ENCODE measurements around the gene PLXDC1. TPM values are rescaled to one million over a fixed set of nuclear protein-coding genes. Genes with fewer than 3 reads are reported as not detected.

Gene PLXDC1
- total RNA-seq, 6 experiments from 2014 or later = 0.11 to 1.6 (median 0.54) TPM

DNA sequence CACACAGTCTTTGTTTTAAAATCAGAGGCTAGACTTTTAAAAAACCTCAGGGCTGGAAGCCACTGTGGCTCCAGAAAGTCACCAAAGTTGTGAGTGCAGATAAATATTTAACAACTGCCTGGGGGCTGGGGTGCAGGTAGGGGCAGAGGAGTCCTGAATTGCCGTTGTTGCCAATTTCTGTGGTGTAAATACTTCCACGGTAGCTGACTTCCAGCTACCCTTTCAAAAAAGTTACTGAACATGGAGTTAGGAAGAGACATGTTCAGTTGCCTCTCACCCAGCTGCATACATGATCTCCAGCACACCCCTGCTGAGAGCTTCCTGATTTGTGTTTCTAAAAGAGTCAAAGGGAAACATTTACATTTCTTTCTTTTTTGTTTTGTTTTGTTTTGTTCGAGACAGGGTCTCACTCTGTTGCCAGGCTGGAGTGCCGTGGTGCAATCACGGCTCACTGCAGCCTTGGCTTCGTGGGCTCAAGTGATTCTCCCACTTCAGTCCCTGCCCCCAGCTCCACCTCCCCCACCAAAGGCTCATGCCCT, 58.7 kb downstream of the PLXDC1 start:
- no peak for ATAC-seq
- H3K27ac ChIP-seq = no peak overlapping the region
- no peaks in the 10 kb centered on the region for H3K4me1 ChIP-seq
- no peak for DNase-seq
- WGBS (ENCODE audit: insufficient coverage, low coverage, low lambda C conversion rate, missing lambda C conversion rate) = 41% methylated on average over 6 of the region's 6 CpGs
- no peaks in the 10 kb centered on the region for H3K27me3 ChIP-seq
- no peaks in the 10 kb centered on the region for H3K36me3 ChIP-seq
- no peak overlapping the region for H3K4me3 ChIP-seq
- TF ChIP-seq, protein P1, sequence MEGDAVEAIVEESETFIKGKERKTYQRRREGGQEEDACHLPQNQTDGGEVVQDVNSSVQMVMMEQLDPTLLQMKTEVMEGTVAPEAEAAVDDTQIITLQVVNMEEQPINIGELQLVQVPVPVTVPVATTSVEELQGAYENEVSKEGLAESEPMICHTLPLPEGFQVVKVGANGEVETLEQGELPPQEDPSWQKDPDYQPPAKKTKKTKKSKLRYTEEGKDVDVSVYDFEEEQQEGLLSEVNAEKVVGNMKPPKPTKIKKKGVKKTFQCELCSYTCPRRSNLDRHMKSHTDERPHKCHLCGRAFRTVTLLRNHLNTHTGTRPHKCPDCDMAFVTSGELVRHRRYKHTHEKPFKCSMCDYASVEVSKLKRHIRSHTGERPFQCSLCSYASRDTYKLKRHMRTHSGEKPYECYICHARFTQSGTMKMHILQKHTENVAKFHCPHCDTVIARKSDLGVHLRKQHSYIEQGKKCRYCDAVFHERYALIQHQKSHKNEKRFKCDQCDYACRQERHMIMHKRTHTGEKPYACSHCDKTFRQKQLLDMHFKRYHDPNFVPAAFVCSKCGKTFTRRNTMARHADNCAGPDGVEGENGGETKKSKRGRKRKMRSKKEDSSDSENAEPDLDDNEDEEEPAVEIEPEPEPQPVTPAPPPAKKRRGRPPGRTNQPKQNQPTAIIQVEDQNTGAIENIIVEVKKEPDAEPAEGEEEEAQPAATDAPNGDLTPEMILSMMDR (IDR thresholded peaks at IDR 0.05) = no peak
- TF ChIP-seq POLR2A (IDR thresholded peaks at IDR 0.05) = no peak
- intact Hi-C loops (cut with DNase I) = no loop called here
- H3K9me3 ChIP-seq = no peaks in the 10 kb centered on the region

DNA sequence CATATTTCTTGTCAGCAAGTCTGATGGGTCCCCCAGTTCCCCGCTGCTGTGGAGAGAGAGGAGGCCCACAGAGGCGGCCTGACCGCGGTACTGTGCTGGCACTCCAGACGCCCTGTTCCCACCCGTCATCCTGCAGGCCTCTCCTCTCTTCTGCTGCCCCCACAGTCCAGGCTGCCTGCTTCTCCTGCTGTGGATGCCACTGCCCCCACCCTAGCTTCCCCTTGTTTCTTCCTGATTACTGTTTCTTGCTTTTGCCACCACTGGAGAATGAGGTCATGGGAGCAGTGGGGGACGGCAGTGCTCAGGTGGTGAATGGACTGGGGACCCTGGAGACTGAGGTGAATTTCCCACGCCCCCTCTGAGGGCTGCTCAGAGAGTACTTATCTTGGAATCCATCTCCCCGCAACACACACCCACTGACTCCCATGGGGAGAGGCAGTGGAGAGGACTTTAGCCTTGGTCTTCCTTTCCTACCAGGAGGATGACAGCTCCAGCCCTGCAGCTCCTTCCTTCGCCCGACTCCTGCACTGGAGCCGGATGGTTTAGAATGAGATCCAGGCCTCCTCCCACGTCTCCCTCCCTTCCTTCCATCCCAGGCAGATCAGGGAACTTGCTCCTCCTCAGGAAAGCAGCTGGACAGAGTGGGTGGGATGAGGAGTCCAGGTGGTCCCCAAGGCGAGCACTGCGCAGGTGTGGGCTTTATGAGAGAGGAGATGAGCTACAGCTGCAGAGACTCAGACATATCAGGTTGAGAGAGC, 60.4 kb downstream of the PLXDC1 start:
- intact Hi-C loops (cut with DNase I) = no loop called here
- Histone ChIP-seq H3K27me3 (no peaks in the 10 kb centered on the region), H3K27ac (no peak overlapping the region), H3K4me3 (no peak overlapping the region), H3K9me3 (no peaks in the 10 kb centered on the region), H3K4me1 (no peaks in the 10 kb centered on the region), H3K36me3 (no peaks in the 10 kb centered on the region)
- ATAC-seq (no peak), DNase-seq (no peak)
- TF ChIP-seq POLR2A (IDR thresholded peaks at IDR 0.05) = no peak
- WGBS (ENCODE audit: insufficient coverage, low coverage, low lambda C conversion rate, missing lambda C conversion rate) = 59% methylated on average over 10 of the region's 15 CpGs

DNA sequence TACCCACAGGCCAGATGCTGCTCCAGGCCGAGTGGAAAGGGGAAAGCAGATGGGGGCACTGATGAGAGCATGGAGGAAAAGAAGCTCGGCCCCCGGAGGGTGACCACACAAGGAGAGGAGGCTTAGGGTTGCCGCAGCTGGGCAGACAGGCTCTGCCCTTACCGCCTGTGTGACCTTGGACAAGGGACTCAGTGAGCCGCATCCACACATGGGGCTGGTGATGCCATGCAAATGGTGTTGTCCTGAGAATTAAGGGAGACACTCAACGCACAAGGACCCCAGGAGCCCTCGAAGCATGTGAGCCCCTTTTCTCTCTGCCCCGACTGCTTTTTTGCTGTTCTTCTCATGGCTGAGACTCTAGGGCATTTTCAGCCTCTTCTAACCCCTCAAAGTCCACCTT, 61.0 kb downstream of the PLXDC1 start:
- DNase-seq = no peak
- WGBS (ENCODE audit: insufficient coverage, low coverage, low lambda C conversion rate, missing lambda C conversion rate) = 88% methylated on average over 5 of the region's 9 CpGs
- no peaks in the 10 kb centered on the region for H3K36me3 ChIP-seq
- ATAC-seq = no peak
- H3K9me3 ChIP-seq = no peaks in the 10 kb centered on the region
- TF ChIP-seq, protein P1 (IDR thresholded peaks at IDR 0.05) = no peak
- no peak for TF ChIP-seq POLR2A (IDR thresholded peaks at IDR 0.05)
- no peaks in the 10 kb centered on the region for H3K27me3 ChIP-seq
- intact Hi-C loops (cut with DNase I) = no loop called here
- no peak overlapping the region for H3K27ac ChIP-seq
- H3K4me3 ChIP-seq = no peak overlapping the region
- no peaks in the 10 kb centered on the region for H3K4me1 ChIP-seq

DNA sequence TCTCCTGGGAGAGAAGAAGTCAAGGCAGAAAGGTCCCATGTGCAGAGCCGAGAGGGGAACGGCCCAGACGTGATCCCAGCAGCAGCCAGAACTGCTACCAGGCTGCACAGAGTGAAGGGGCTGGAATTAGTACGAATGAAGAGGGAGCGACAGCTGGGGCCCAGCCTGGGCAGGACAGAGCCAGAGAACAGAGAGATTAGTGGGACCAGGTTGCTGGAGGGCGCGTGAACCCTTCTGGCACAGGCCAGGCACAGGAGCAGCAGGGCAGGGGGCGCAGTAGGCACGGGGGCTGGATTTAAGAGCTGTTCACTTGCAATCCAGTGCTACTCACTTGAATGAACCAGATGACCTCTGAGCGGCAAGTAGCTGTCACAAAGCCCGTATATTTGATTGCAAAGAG, 66.9 kb downstream of the PLXDC1 start:
- Histone ChIP-seq H3K36me3 (no peaks in the 10 kb centered on the region), H3K9me3 (no peaks in the 10 kb centered on the region), H3K27ac (no peak overlapping the region), H3K4me3 (no peak overlapping the region), H3K4me1 (no peaks in the 10 kb centered on the region), H3K27me3 (no peaks in the 10 kb centered on the region)
- 84% methylated on average over 11 of the region's 11 CpGs for WGBS (ENCODE audit: insufficient coverage, low coverage, low lambda C conversion rate, missing lambda C conversion rate)
- intact Hi-C loops (cut with DNase I) = no loop called here
- DNase-seq (no peak), ATAC-seq (no peak)
- TF ChIP-seq, protein P1 (IDR thresholded peaks at IDR 0.05) = no peak
- TF ChIP-seq POLR2A (IDR thresholded peaks at IDR 0.05) = no peak

DNA sequence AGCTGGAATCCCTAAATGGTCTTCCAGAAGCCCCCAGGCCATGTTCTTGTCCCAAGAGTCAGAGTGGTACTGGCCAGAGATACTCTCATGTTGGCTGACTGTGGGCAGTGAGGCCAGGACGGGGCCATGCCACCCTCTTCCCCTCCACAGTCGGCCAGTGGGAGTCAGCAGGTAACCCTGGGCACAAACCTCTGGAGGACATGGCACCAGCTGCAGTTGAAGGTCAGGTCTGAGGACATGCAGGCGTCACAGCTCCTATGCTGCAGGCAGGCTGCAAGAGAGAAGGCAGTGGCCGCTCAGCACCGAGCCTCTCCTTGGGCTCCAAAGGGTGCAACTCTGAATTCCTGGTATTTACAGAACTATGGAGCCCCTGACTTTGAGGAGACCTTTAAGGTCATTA, 68.2 kb downstream of the PLXDC1 start:
- TF ChIP-seq, protein P1 (IDR thresholded peaks at IDR 0.05) = no peak
- DNase-seq = no peak
- H3K36me3 ChIP-seq = no peaks in the 10 kb centered on the region
- no CpG with 5 or more reads among the region's 5 CpGs for WGBS (ENCODE audit: insufficient coverage, low coverage, low lambda C conversion rate, missing lambda C conversion rate)
- H3K4me1 ChIP-seq = no peaks in the 10 kb centered on the region
- no peaks in the 10 kb centered on the region for H3K27me3 ChIP-seq
- ATAC-seq = no peak
- H3K27ac ChIP-seq = no peak overlapping the region
- intact Hi-C loops (cut with DNase I) = no loop called here
- no peak overlapping the region for H3K4me3 ChIP-seq
- H3K9me3 ChIP-seq = no peaks in the 10 kb centered on the region

Measured in right lobe of liver (tissue), 6 donors.